Activated CD4-positive, alpha-beta T cell treated with anti-CD3 and anti-CD28 coated beads, Interleukin-2, amount 50 U/mL, for 1 hour (primary cell): ENCODE data around the gene PALLD.

Source experiments
- DNase-seq: peaks from one replicate; pipeline ENCODE4 v3.0.0-alpha.2; 2020

PALLD gene

DNA sequence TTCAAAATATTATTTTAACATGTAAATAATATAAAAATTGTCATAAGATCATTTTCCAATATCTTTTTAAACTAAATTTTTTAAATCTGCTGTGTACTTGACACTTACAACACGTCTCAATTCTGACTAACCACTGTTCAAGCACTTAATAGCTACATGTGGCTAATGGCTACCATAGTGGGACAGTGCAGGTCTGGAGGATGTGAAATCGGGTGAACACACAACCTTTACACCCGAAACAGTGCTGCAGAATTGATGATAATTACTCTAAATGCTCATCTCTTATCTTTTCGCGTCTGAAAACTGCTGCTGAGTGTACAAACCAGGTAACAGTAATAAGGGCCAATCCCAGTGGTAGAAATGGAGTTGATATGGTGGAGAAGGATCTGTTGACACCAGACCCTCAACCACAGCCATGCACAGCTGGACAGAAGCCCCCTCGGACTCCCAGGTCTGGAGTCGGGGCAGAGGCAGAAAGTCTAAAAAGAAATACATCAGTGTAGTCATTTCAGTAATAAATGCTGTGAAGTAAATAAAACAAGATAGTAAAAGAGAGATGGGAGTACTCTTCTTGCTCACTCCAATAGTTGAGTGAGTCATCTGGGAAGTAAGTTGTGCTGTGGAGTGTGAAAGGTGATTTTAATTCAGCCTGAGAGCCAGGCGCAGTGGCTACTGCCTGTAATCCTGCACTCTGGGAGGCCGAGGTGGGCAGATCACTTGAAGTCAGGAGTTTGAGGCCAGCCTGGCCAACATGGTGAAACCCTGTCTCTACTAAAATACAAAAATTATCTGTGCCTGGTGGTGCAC, 363.2 kb downstream of the PALLD start:
- DNase-seq: no peak

DNA sequence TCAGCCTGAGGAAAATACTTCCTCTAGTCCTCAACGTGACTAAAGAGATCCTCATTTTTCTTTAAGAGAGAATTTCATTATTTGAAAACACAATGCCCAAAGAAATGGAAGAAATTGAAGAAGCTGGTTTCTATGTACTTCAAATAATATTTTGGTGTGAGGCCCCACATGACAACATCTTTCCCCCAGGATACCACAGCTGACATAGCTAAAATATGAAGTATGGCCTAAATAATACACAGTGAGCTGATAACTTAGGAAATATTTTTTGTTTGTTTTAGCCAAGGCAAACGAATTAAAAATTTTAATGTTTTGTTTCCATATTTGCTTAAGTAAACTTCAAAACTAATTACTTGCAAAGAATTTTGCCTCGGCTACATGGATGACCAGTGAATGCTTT, 364.0 kb downstream of the PALLD start:
- no peak for DNase-seq

DNA sequence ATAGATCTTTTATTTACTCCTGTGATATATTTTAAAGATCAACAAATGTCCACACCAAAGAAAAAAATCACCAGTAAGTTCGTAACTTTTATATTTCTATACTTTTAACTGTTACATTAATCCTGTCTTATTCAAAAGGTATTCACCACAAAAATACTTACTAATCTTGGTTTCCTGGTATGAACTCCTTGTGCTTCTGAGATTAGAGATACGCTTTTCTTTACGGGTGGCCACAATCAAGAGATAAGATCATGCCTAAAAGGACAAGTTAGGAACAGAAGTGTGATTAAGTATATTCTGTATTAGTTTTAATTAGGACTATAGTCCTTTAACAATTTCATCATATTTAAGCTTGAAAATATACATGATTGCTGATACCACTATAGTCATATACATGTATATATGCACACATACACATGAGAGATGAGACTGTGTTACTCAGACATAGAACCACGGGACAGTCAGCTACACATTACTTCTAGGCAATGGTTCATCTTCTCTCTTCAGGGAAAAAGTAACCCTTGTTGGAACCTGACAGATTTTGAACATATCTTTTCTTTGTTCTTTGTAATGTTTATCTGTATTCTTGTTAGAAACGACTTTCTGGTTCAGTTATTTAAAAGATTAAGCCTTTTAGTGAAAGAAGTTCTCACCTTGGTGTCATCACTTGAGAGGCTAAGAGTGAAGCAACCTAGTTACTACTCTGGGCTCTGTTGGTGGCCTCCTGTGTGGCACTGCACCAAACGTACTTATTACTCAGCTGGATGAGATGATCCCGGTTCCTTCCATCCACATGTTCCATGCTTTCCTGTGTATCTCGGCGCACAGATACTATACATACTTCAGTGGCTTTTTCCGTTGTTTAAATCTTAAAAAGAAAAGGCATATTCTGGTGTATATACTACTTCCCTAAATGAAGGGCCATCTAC, 367.1 kb downstream of the PALLD start:
- no peak for DNase-seq

DNA sequence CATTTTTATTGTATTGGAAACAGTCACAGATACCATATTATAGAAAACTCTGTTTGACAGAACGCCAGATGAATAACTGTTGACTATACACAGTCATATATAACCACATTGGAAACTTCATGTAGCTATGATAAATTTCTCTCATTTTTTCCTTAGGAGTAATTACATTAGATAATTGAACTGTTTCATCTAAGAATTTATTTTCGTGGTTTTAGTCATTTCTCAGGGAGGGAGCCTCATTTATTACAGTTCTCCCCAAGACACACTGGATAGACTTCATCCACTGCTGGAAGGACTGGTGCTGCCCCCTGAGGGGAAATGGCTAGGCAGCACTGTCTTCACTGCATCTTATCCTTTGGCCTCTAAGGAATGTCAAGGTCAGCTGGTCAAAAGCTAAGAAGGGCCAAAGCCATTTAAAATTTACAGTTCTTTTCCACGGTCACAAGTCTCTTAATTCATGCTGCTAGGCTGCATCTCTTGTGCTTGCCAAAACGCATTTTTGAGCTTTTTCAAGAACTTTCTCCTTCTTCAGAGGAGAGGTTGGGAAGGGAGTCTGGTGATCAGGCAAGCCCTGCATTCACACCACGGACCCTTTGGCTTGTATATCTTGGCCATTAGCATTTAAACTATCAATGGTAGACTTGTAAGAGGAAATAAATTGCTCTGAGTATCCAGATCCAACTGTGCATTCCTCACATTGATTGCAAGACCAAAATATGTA, 368.1 kb downstream of the PALLD start:
- DNase-seq: no peak

DNA sequence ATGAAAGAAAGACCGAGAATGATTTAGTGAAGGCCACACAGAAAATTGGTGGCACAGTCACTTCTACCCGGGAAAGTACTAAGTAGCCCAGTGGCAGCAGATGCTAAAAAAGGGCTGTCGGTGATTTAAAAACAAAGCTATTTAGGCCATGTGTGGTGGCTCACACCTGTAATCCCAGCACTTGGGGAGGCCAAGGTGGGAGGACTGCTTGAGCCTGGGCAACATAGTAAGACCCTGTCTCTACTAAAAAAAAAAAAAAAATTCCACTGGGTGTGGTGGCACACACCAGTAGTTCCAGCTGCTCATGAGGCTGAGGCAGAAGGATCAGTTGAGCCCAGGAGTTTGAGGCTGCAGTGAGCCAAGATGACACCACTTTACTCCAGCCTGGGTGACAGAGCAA, 369.0 kb downstream of the PALLD start:
- DNase-seq: no peak

DNA sequence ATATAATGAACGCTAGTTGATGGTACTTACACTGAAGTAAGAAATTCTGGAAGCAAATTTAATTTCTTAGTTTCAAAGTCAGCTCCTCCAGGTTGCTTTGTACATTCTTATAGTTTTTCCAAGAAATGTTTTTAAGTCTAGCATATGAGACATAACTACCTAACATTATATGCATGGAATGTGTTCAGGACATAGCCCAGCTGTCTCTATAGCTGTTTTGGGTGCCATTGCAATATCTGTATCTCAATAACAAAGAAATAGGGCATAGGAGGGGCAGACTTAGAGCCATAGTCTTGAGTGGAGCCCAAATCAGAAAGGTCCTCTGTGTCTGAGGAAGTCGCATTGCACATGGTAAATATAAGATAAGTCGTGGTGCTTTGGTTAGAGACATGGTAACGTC, 369.8 kb downstream of the PALLD start:
- no peak for DNase-seq

DNA sequence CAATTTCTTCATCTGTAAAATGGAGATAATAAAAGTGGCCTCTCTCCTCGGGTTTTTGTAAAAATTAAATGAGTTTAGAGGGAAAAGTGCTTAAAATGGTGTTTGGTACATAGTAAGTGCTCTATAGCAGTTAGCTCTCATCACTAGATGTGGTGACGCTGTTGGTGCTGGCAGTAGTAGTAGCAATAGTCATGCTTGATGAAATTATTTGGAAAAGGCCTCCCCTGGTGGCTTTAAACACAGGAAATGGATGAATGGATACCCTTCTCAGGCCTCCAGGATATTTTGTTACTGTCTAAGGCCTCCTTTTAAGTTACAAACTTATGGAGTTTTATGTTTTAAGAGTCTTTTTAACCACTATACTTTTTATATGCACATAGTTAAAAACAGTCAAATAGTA, 370.3 kb downstream of the PALLD start:
- DNase-seq: no peak

DNA sequence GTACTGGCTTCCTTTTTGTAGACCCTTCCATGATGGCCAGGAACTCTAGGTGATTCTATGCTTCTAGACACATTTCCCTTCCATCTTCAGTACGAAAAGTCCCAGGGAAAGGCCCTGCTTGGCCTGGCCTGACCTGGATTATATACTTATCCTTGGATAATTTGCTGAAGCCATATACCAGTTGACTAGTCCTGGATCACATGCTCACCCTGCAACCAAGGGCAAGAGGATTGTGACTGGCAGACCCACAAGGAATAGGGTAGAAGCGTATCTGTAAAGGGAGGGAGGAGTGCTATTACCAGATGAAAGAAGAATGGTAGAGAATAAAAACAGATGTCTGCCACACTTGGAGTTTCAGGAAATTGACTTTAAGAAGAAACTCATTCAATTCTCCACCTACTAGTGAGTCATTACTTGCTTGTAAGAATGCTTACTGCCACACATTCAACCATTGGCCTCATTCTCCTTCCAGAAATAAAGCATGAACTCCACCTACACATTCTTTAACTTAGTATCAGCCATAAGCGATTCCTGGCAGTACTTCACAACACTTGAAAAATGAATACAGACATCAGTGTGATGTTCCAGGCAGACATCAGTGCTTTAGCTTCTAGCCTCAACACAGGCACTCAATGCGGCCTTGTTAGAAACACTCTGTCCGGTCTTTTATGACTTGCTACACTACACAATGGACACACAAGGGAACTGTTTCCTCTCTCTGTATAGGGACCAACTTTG, 371.4 kb downstream of the PALLD start:
- DNase-seq: no peak

DNA sequence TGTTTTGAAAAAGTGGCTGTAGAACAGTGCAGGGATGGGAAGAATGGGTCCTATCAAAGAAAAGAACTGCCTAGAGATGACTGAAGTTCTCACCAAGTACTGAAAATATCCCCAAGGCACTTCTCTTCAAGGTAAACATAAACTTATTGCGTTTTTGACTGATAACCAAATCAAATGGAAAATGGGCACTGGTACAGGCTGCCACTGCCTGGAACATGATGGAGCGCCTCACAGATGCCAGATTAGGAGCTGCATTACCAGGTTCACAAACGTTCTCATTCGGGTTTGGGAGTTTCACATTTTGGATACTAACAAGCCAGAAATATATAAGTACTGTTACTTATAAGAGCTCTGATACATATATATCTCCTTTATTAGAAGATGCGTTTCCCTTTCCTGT, 371.9 kb downstream of the PALLD start:
- DNase-seq: no peak

DNA sequence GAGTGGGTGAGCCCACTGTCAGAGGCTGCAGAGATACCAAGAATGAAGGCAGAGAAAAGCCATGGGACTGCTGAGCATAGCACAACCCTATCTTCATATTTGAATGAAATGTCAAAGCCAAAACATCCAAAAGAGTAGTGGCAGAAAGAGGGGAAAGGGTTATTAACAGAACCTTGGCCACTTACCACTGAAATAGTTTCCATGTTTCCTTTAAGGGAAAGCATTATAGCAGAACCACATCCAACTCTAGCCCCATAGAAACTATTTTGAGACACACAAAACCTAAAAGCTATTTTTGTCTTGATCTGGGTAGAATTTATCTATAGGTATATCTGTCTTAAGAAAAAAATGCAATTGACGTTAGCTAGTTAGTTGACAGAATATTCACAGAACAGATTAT, 373.2 kb downstream of the PALLD start:
- DNase-seq: no peak

DNA sequence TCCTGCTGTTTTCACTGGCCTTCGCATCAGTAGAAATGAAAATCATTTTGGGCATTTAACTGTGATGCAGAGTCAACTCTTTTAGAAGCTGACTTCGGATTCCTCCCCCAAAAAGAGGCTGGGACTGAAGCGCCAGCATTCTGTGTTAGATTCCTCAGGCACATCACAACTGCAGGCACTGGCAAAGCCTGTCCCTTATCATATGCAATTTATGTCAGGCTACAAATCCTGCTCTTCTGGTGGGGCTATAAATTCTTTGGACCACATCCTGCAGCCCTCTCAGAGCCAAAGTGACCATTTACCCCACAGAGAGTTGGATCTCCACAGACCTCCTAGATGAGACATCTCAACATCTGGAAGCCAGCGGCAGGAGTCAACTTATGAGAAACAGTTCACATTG, 374.8 kb downstream of the PALLD start:
- DNase-seq: no peak

DNA sequence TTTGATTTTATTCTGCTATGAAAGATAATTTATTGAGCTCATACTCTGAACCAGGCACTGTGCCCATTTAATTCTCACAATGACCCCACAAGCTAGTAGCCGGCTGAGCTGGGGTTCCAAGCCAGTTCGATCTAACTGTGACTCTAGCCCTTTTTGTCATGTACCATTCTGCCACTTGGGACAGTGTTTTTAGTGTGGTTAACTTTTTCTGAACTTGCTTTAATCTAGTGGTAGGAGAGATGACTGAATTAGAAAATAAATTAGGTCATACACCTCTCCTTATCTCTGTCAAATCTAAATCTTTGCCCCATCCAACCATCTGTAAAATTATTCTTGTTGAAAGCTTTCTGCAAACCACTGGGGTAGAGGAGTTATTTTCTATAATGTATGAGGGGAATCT, 377.2 kb downstream of the PALLD start:
- DNase-seq: no peak

DNA sequence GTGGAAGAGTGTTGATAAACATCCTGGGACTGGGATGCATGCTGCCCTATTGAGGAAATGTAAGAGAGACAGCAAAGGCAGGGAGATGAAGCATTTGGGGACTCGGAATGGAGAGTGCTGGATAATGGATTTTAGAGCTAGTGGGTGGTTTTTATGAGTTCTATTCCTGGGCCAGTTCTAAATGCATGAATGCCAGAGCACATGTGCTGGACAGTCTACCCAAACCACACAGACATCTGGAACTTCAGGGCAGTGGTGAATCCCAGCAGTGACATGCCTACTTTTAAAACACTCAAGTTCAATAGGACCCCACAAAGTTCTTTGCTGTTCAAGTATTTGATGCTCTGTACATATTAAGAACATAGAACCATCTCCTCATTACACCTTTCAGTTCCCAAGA, 379.3 kb downstream of the PALLD start:
- DNase-seq: no peak

DNA sequence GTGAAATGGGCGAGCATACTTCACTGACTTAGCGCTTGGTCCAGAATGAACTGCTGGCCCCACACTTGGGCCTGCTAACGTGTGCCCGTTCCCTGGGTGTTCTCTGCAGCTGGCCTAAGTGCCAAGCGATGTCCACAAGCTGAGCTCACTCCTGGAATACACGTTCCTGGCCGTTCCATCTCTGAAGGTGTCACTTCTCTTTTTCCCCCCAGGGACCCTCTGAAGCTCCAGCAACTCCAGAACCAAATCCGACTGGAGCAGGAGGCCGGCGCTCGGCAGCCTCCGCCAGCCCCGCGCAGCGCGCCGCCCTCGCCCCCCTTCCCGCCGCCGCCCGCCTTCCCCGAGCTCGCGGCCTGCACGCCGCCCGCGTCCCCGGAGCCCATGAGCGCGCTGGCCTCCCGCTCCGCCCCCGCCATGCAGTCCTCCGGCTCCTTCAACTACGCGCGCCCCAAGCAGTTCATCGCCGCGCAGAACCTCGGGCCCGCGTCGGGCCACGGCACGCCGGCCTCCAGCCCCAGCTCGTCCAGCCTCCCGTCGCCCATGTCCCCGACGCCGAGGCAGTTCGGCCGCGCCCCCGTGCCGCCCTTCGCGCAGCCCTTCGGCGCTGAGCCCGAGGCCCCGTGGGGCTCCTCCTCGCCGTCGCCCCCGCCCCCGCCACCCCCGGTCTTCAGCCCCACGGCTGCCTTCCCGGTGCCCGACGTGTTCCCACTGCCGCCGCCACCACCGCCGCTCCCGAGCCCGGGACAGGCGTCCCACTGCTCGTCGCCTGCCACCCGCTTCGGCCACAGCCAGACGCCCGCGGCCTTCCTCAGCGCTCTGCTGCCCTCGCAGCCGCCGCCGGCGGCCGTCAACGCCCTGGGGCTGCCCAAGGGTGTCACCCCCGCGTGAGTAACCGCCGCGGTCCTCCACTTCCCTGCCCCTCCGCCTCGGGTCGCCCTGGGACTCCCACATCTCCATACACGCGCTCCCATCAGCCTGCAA, 380.9 kb downstream of the PALLD start:
- DNase-seq: no peak

DNA sequence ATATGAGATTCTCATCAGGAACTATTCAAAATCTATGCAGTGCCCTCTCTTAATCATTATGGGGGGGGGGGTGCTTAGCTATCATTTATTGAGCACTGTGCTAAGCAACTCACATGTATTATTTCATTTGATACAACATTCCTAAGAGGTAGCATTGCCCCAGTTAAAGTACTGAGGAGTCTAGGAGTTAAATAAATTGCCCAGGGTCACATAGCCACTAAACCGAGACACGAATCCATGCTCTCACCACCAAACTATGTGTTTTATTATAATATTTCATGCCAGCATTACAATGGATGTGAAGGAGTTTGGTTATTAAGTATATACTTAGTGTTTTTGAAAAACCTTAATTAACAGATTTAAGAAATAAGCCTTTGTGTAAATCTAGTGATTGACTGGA, 381.8 kb downstream of the PALLD start:
- DNase-seq: no peak

DNA sequence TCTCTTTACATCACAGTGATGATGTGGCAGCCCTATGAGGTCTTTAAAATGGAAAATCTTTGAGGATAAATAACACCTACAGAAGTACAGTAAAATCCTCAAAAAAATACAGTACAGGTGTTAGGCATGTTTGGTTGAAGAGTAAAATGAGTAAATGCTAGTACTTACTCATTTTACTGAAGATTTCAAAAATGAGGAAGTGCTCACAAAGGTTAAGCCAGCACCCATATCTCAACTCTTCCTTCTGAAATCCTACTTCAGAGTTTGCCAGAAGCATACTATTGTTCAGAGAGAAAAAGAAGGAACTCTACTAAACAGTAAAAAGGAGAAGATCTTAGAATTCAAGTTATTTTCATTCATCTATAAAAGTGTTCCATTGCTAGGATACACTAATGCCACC, 382.3 kb downstream of the PALLD start:
- DNase-seq: no peak

DNA sequence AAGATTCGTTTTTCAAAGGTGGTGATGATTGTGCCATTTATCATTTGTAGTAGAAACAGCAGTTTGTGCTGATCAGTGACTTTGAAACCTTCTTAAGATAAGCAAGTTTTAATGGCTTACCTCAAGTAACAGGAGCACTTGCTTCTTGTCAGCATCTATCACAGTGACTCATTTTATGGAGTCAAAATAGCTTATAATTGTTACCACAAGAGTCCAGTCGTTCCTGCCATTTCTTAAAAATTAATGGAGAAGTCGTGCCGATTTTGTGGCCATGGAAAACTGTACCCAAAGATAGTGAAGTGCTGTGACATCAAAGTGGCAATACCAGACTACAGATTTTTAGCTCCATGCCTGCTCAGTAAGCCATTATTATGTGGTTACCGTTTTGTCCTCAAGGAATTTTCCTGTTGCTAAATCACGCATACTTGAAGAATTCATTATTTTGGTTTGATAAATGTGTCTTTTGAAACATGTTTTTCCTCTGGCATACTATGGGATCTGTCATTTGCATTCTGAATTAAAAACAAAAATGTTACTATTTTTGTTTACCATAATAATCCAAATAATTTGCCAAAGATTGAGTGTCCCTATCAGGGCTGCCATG, 383.3 kb downstream of the PALLD start:
- no peak for DNase-seq

DNA sequence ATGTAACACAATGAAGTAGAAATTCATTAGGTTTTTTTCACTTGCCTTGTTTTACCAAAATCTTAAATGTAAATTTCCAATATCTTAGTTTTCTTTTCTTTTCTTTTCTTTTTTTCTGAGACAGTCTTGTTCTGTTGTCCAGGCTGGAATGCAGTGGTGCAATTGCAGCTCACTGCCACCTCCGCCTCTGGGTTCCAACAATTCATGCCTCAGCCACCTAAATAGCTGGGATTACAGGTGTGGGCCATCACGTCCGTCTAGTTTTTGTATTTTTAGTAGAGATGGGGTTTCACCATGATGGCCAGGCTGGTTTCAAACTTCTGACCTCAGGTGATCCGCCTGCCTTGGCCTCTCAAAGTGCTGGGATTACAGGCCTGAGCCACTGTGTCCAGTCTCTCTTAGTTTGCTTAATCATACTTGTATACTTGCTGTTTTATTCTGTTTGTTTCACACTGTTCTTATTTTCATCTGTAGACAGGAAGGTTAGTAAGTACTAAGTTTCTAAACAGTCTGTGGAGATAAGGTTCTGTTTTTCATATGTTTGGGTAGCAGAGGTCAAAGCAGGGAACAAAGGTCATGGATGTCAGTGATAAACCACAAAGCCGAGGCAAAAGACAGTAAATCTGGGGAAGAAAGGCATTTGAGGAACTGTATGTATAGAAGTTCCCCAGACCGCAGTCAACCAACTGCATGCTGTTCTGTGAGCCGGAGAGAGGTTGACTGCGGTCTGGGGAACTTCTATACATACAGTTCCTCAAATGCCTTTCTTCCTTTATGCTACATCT, 384.2 kb downstream of the PALLD start:
- no peak for DNase-seq

DNA sequence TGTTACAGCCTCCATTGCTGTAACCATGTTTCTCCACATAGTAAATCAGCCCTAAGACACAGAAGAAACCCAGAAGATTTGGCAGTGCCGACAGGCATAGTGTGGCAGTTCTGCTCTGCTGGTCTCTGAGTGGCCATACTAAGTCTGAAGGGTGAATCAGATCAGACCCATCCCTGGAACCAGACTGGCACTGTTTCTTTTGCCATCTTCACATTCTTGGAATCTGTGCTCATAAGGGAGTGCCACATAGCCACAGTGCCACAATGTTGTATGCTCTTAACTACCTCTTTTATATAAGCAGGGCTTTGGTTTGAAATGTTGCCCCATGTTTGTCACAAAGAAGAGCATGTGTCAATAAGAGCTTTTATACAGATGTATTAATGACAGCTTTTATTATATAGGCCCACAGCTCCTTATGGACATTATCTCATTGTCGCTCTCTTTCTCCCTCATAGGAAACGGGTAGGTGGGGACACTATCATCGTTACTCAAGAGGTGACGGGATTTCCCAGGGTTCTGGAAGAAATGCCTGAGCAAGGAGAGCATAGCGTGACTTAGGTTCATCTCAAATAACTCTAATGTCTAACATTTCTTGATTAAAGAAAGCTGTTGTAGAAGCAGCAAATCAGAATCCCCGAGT, 385.0 kb downstream of the PALLD start:
- DNase-seq: no peak
